Measurements from ENCODE around the gene RAB38.

The RAB38 gene

GRCh38 chr11:88174709-88175568, at the start of gene RAB38:
Gene RAB38, minus strand, starts transcription at chr11:88175443. Its CDS starts 59 bp downstream, at chr11:88175384.
- peak within 1 kb of the TSS; percentile 50 for H3K4me3 ChIP-seq (ENCODE audit: low read depth, low read length)
- peak; percentile 28 for DNase-seq (ENCODE audit: low read depth, low spot score)
- CTCF ChIA-PET, result interaction anchor here (0.9 kb wide), 1 partner anchor 378 kb away, joined by 3 read pairs; no protein-coding TSS in a partner anchor
- TF ChIP-seq, protein P1, sequence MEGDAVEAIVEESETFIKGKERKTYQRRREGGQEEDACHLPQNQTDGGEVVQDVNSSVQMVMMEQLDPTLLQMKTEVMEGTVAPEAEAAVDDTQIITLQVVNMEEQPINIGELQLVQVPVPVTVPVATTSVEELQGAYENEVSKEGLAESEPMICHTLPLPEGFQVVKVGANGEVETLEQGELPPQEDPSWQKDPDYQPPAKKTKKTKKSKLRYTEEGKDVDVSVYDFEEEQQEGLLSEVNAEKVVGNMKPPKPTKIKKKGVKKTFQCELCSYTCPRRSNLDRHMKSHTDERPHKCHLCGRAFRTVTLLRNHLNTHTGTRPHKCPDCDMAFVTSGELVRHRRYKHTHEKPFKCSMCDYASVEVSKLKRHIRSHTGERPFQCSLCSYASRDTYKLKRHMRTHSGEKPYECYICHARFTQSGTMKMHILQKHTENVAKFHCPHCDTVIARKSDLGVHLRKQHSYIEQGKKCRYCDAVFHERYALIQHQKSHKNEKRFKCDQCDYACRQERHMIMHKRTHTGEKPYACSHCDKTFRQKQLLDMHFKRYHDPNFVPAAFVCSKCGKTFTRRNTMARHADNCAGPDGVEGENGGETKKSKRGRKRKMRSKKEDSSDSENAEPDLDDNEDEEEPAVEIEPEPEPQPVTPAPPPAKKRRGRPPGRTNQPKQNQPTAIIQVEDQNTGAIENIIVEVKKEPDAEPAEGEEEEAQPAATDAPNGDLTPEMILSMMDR (IDR thresholded peaks at IDR 0.05; ENCODE audit: insufficient read depth, low read length, missing control alignments), result no peak
- POLR2A ChIA-PET, result no interaction called here

GRCh38 chr11:88213406-88213805, 38.2 kb upstream of the RAB38 start:
- TF ChIP-seq, protein P1 (IDR thresholded peaks at IDR 0.05; ENCODE audit: insufficient read depth, low read length, missing control alignments), result no peak
- no peak for DNase-seq (ENCODE audit: low read depth, low spot score)
- ChIA-PET POLR2A (no interaction called here), CTCF (interaction anchor here (0.7 to 3.5 kb wide), 2 partner anchors 19 to 331 kb away, joined by 3 to 16 read pairs; no protein-coding TSS in a partner anchor)
- no peak overlapping the region for H3K4me3 ChIP-seq (ENCODE audit: low read depth, low read length)

- DNase-seq (ENCODE audit: low read depth, low spot score), result no peak
- CTCF ChIA-PET, result no interaction called here
- POLR2A ChIA-PET, result no interaction called here
- TF ChIP-seq, protein P1 (IDR thresholded peaks at IDR 0.05; ENCODE audit: insufficient read depth, low read length, missing control alignments), result no peak
- no peak overlapping the region for H3K4me3 ChIP-seq (ENCODE audit: low read depth, low read length)
Observed at GRCh38 chr11:88212300-88212699, 37.1 kb upstream of the RAB38 start.

- POLR2A ChIA-PET, result no interaction called here
- H3K4me3 ChIP-seq (ENCODE audit: low read depth, low read length), result no peak overlapping the region
- TF ChIP-seq, protein P1 (IDR thresholded peaks at IDR 0.05; ENCODE audit: insufficient read depth, low read length, missing control alignments), result no peak
- CTCF ChIA-PET, result no interaction called here
- no peak for DNase-seq (ENCODE audit: low read depth, low spot score)
Observed at GRCh38 chr11:88208745-88209144, 33.5 kb upstream of the RAB38 start.

DNA sequence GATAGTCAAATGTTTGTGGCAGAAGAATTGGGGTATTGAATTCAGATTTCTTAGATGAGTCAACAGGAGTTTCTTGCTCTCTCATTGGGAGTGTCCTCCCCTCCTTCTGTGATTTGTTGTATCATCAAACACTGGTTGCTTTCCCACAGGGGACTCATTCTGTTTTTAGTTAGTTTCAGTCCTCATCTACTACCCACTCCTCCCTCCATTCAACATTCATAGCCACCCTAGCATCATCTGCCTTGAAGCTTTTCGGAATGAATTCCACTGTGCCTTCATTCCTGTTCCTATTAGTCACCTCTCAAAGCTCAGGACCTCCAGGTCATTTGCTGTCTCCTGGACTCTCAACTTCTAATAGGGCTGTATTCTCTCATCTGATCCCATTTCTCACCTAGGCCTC, 31.5 kb upstream of the RAB38 start:
- CTCF ChIA-PET, result interaction anchor here (1.2 kb wide), 1 partner anchor 26 kb away, joined by 3 read pairs; no protein-coding TSS in a partner anchor
- no peak overlapping the region for H3K4me3 ChIP-seq (ENCODE audit: low read depth, low read length)
- POLR2A ChIA-PET, result no interaction called here
- TF ChIP-seq, protein P1 (IDR thresholded peaks at IDR 0.05; ENCODE audit: insufficient read depth, low read length, missing control alignments), result no peak
- no peak for DNase-seq (ENCODE audit: low read depth, low spot score)

- H3K4me3 ChIP-seq (ENCODE audit: low read depth, low read length), result no peak overlapping the region
- no peak for DNase-seq (ENCODE audit: low read depth, low spot score)
- ChIA-PET POLR2A (no interaction called here), CTCF (no interaction called here)
- TF ChIP-seq, protein P1 (IDR thresholded peaks at IDR 0.05; ENCODE audit: insufficient read depth, low read length, missing control alignments), result no peak
Observed at GRCh38 chr11:88204353-88204752, 29.1 kb upstream of the RAB38 start.

Measured in AG04449 (cell line).